H9 (cell line): ENCODE results near the gene DNAJC25. TPM values are rescaled to one million over a fixed set of nuclear protein-coding genes. Genes with fewer than 3 reads are reported as not detected.

Experiments used
- DNase-seq: peaks from one replicate; pipeline ENCODE4 v3.0.0-alpha.2; 2017
- H2AFZ ChIP-seq: one replicate; pipeline ENCODE4 v1.6.1; 2013; ENCODE audit warnings: mild to moderate bottlenecking, low read length, control low read depth, moderate library complexity
- H2AK5ac ChIP-seq: 2 replicates; pipeline ENCODE4 v1.6.1; 2013; ENCODE audit warnings: low read length, control low read depth, mixed read lengths; ENCODE audit not compliant: insufficient read length
- H2BK120ac ChIP-seq: one replicate; pipeline ENCODE4 v1.6.1; 2013; ENCODE audit warnings: low read depth, mild to moderate bottlenecking, low read length, control low read depth, inconsistent platforms; ENCODE audit not compliant: poor library complexity, severe bottlenecking
- H2BK12ac ChIP-seq: 2 replicates; pipeline ENCODE4 v1.6.1; 2013; ENCODE audit warnings: low read length, control low read depth, mixed read lengths, low read depth; ENCODE audit not compliant: insufficient read length
- H2BK15ac ChIP-seq: 2 replicates; pipeline ENCODE4 v1.6.1; 2013; ENCODE audit warnings: low read depth, low read length, control low read depth
- H2BK20ac ChIP-seq: one replicate; pipeline ENCODE4 v1.6.1; 2013; ENCODE audit warnings: low read depth, mild to moderate bottlenecking, low read length, control low read depth, inconsistent platforms; ENCODE audit not compliant: poor library complexity, severe bottlenecking
- H2BK5ac ChIP-seq: 2 replicates; pipeline ENCODE4 v1.6.1; 2013; ENCODE audit warnings: low read length, control low read depth, mixed read lengths; ENCODE audit not compliant: insufficient read length
- H3K14ac ChIP-seq: 2 replicates; pipeline ENCODE4 v1.6.1; 2013; ENCODE audit warnings: low read length, control low read depth; ENCODE audit not compliant: insufficient read depth
- H3K18ac ChIP-seq: 2 replicates; pipeline ENCODE4 v1.6.1; 2013; ENCODE audit warnings: low read depth, mild to moderate bottlenecking, mixed read lengths, low read length, control low read depth; ENCODE audit not compliant: insufficient read length
- H3K23ac ChIP-seq: 2 replicates; pipeline ENCODE4 v1.6.1; 2013; ENCODE audit warnings: low read length, control low read depth, mixed read lengths, low read depth; ENCODE audit not compliant: insufficient read length
- H3K23me2 ChIP-seq: 2 replicates; pipeline ENCODE4 v1.6.1; 2013; ENCODE audit warnings: low read depth, mild to moderate bottlenecking, mixed read lengths, low read length, control low read depth; ENCODE audit not compliant: insufficient read length, poor library complexity, severe bottlenecking
- H3K27ac ChIP-seq: 2 replicates; pipeline ENCODE4 v1.5.1; 2013; ENCODE audit warnings: low read length, control low read depth, mixed read lengths, low read depth; ENCODE audit not compliant: insufficient read length
- H3K27me3 ChIP-seq: 2 replicates; pipeline ENCODE4 v1.6.1; 2013; ENCODE audit warnings: low read length, control low read depth, inconsistent platforms; ENCODE audit not compliant: insufficient read depth
- H3K4ac ChIP-seq: 2 replicates; pipeline ENCODE4 v1.6.1; 2013; ENCODE audit warnings: low read depth, mild to moderate bottlenecking, control low read depth, inconsistent platforms, low read length, moderate library complexity
- H3K4me1 ChIP-seq: 2 replicates; pipeline ENCODE4 v1.6.1; 2013; ENCODE audit warnings: low read length, control low read depth, inconsistent platforms; ENCODE audit not compliant: insufficient read depth
- H3K4me2 ChIP-seq: 2 replicates; pipeline ENCODE4 v1.6.1; 2013; ENCODE audit warnings: low read length, control low read depth, mixed read lengths; ENCODE audit not compliant: insufficient read length, insufficient read depth
- H3K56ac ChIP-seq: 2 replicates; pipeline ENCODE4 v1.6.1; 2013; ENCODE audit warnings: low read depth, mild to moderate bottlenecking, mixed read lengths, low read length, control low read depth; ENCODE audit not compliant: insufficient read length
- H3K79me1 ChIP-seq: 2 replicates; pipeline ENCODE4 v1.6.1; 2013; ENCODE audit warnings: low read depth, mild to moderate bottlenecking, moderate library complexity, low read length, control low read depth, inconsistent platforms; ENCODE audit not compliant: insufficient read depth, poor library complexity, severe bottlenecking
- H3K79me2 ChIP-seq: 2 replicates; pipeline ENCODE4 v1.6.1; 2013; ENCODE audit warnings: low read length, control low read depth, inconsistent platforms; ENCODE audit not compliant: insufficient read depth
- H3K9ac ChIP-seq: 2 replicates; pipeline ENCODE4 v1.6.1; 2013; ENCODE audit warnings: low read length, control low read depth, mixed read lengths; ENCODE audit not compliant: insufficient read length; ENCODE audit errors: extremely low read depth
- H3K9me3 ChIP-seq: one replicate; pipeline ENCODE4 v1.6.1; 2013; ENCODE audit warnings: low read depth, low read length, inconsistent platforms; ENCODE audit not compliant: control insufficient read depth
- H3T11ph ChIP-seq: one replicate; pipeline ENCODE4 v1.6.1; 2013; ENCODE audit warnings: mild to moderate bottlenecking, low read length, control low read depth, inconsistent platforms
- H4K20me1 ChIP-seq: one replicate; pipeline ENCODE4 v1.6.1; 2013; ENCODE audit not compliant: control insufficient read depth, insufficient read length, insufficient read depth
- H4K5ac ChIP-seq: 2 replicates; pipeline ENCODE4 v1.6.1; 2013; ENCODE audit warnings: low read depth, mild to moderate bottlenecking, mixed read lengths, low read length, control low read depth; ENCODE audit not compliant: insufficient read length
- H4K8ac ChIP-seq: replicated peaks from 2 replicates; pipeline ENCODE4 v1.6.1; 2013; ENCODE audit warnings: low read length, control low read depth, mixed read lengths, low read depth; ENCODE audit not compliant: insufficient read length
- H4K91ac ChIP-seq: 2 replicates; pipeline ENCODE4 v1.6.1; 2013; ENCODE audit warnings: low read depth, mild to moderate bottlenecking, moderate library complexity, mixed read lengths, low read length, control low read depth; ENCODE audit not compliant: insufficient read length
- H3K27ac Mint-ChIP-seq, 3 experiments: 2 replicates in 2 of 3; 3 replicates in 1 of 3; pipeline ENCODE4 v1.8.0; 2020 to 2021; ENCODE audit warnings: mixed read lengths in 3 of 3, mild to moderate bottlenecking in 1 of 3, moderate library complexity in 1 of 3
- H3K27me3 Mint-ChIP-seq: 2 replicates; pipeline ENCODE4 v1.8.0; 2021; ENCODE audit warnings: low read depth, mild to moderate bottlenecking, moderate library complexity, mixed read lengths
- H3K36me3 Mint-ChIP-seq, 3 experiments: 2 replicates in 2 of 3; 3 replicates in 1 of 3; pipeline ENCODE4 v1.8.0; 2020 to 2021; ENCODE audit warnings: low read depth in 3 of 3, mixed read lengths in 3 of 3; ENCODE audit not compliant: insufficient read depth in 1 of 3
- H3K4me1 Mint-ChIP-seq, 2 experiments: 2 replicates each; pipeline ENCODE4 v1.8.0; 2020; ENCODE audit warnings: mixed read lengths in 2 of 2
- H3K4me3 Mint-ChIP-seq, 2 experiments: 2 replicates in 1 of 2; 3 replicates in 1 of 2; pipeline ENCODE4 v1.8.0; 2020 to 2021; ENCODE audit warnings: mild to moderate bottlenecking in 2 of 2, mixed read lengths in 2 of 2, moderate library complexity in 1 of 2
- H3K9me3 Mint-ChIP-seq, 2 experiments: 2 replicates in 1 of 2; 3 replicates in 1 of 2; pipeline ENCODE4 v1.8.0; 2020; ENCODE audit warnings: mild to moderate bottlenecking in 2 of 2, mixed read lengths in 2 of 2, moderate library complexity in 1 of 2
- CTCF ChIP-seq: fragments of 200-600 bp; sonication (generic); conservative IDR thresholded peaks from 3 replicates; pipeline ENCODE4 v1.8.0; 2021; ENCODE audit warnings: antibody characterized with exemption, mild to moderate bottlenecking
- WGBS: extraction: QIAGEN DNeasy Blood & Tissue Kit; methylation state at CpG from one replicate; pipeline ENCODE4 v1.1.7; 2013; ENCODE audit warnings: missing lambda C conversion rate, low lambda C conversion rate, mixed read lengths; ENCODE audit not compliant: insufficient read length; ENCODE audit errors: extremely low coverage; 5-methylcytosine and 5-hydroxymethylcytosine counted together
- total RNA-seq: library from RNA; stranded (reverse); gene quantifications from 2 replicates; pipeline ENCODE4 v1.2.1, GENCODE V29; 2021

Gene DNAJC25
- total RNA-seq, 1 experiment from 2014 or later = 7.6 TPM

DNA sequence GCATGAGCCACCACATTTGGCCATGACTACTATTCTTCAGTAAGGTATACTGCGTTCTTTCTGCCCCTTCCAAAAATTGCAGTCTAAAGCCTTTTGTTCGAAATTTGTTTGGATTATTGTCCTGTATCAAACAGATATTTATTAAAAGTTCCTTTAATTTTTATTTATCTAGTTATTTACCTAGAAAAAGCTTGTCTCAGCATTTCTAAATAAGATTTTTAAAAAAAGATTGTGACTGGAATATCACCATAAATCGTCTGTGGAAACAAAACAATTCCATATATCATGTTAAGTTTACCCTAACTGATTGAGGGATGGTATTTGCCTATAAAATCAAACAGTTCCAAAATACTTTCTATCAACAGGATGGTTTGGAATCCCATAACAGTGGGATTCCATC, 45.0 kb downstream of the DNAJC25 start:
- Histone ChIP-seq H2AFZ (no peak overlapping the region), H3T11ph (no peak overlapping the region), H3K27ac (no peak overlapping the region), H3K9ac (no peak overlapping the region), H3K23ac (no peak overlapping the region), H3K27me3 (no peaks in the 10 kb centered on the region), H2BK20ac (no peak overlapping the region), H3K79me1 (no peaks in the 10 kb centered on the region), H3K14ac (no peak overlapping the region), H3K4me2 (no peak overlapping the region), H4K8ac (no peak overlapping the region), H3K56ac (no peak overlapping the region), H3K79me2 (no peaks in the 10 kb centered on the region), H3K9me3 (no peaks in the 10 kb centered on the region), H3K4ac (no peak overlapping the region), H3K18ac (no peak overlapping the region), H2BK12ac (no peak overlapping the region), H2BK15ac (no peak overlapping the region), H2BK120ac (no peak overlapping the region), H2AK5ac (no peak overlapping the region), H3K23me2 (no peaks in the 10 kb centered on the region), H3K4me1 (no peaks in the 10 kb centered on the region), H4K91ac (no peak overlapping the region), H4K20me1 (no peaks in the 10 kb centered on the region), H4K5ac (no peak overlapping the region), H2BK5ac (no peak overlapping the region)
- H3K4me3 Mint-ChIP-seq = no peak overlapping the region
- WGBS = no CpG with 5 or more reads among the region's 3 CpGs
- DNase-seq = no peak
- H3K27ac Mint-ChIP-seq = no peak overlapping the region
- peaks cover 0 to 10% of the 10 kb centered on the region in 2 experiments; a peak in 2 of 4 replicates for H3K4me1 Mint-ChIP-seq
- TF ChIP-seq CTCF = no peak
- H3K9me3 Mint-ChIP-seq = peaks cover 0 to 6% of the 10 kb centered on the region in 2 experiments; a peak in 3 of 5 replicates
- H3K27me3 Mint-ChIP-seq = no peaks in the 10 kb centered on the region
- peaks cover 2 to 15% (median 7%) of the 10 kb centered on the region in 3 experiments for H3K36me3 Mint-ChIP-seq
